ENCODE data around the gene CALD1.

Gene CALD1

DNA sequence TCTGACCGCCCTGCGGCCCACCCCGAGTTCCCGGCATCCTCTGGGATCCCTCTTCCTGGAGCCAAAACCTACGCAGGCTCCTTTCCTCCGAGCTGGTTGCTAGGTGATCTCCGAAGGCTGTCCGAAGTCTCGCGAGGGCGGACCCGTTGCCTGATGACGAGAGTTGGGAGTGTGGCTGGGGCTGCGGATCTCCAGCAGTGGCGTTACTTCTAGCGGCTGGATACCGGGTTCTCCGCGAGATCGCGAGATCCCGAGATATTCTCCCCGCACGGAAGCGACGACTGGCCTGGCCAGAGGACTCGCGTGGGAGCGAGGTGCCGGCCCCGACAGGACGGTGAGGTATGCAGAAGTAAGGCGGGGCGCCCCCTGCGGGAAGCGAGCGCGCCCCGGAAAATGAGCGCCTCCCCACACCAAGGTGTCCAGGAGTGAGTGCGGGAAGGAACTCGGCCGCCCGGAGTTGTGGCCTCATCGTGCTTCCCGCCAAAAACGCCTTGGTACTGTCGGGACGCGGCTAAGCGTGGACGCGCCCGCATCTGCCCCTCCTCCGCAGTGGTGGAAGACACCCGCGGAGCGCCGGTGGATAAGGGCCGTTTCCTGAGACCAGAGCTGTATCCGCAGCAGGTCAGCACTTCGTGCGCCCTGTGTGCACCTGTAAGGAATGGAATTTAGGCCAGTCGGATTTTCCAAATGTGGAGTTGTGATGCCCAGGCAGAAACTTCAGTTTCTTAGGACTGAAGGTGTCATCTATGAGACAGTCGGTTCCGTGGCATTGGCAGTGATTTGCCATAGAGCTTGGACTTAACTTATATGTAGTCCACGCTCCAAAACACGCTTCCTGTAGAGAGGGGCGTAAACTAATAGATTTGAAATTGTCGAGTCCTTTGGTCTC is 207.2 kb downstream of the CALD1 start, which contains the start of gene AGBL3:
TSS of gene AGBL3 (plus strand) at position 146 of the 889 bp plus-strand sequence. CDS start 1,426 bp downstream, outside the sequence.
- Histone ChIP-seq H3K27ac (peak within 1 kb of the TSS; percentile 69), H3K4me3 (ENCODE audit: low read depth in 1 of 2, low read length in 1 of 2) (peak within 1 kb of the TSS; percentile 75 to 86), H3K9me3 (no peaks in the 10 kb centered on the region), H3K36me3 (no peaks in the 10 kb centered on the region), H3K4me1 (ENCODE audit: control insufficient read depth in 1 of 2, insufficient read depth in 1 of 2, low read depth in 1 of 2, low read length in 1 of 2) (peaks cover 13% of the 10 kb centered on the region in 2 experiments), H3K27me3 (no peaks in the 10 kb centered on the region)
- TF ChIP-seq, protein P1, sequence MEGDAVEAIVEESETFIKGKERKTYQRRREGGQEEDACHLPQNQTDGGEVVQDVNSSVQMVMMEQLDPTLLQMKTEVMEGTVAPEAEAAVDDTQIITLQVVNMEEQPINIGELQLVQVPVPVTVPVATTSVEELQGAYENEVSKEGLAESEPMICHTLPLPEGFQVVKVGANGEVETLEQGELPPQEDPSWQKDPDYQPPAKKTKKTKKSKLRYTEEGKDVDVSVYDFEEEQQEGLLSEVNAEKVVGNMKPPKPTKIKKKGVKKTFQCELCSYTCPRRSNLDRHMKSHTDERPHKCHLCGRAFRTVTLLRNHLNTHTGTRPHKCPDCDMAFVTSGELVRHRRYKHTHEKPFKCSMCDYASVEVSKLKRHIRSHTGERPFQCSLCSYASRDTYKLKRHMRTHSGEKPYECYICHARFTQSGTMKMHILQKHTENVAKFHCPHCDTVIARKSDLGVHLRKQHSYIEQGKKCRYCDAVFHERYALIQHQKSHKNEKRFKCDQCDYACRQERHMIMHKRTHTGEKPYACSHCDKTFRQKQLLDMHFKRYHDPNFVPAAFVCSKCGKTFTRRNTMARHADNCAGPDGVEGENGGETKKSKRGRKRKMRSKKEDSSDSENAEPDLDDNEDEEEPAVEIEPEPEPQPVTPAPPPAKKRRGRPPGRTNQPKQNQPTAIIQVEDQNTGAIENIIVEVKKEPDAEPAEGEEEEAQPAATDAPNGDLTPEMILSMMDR (IDR thresholded peaks at IDR 0.05) = peak; percentile 55

DNA sequence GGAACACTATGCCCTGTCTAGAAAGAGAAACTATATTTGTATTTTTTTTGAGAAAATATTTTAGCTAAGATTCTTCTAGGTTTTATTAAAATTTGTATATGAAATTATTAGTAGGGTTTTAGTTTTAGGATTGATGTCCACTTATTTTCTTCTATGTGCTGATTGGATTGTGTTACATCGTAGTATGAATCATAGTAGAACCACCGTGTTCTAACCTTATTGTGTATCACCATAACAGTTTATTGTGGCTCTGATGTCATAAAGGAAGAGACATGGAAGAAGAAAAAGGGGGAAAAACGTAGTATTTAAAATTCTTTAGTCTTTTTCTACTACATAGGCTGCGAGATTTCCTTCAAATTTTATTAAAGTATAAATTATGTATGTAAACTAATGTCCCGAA is 208.7 kb downstream of the CALD1 start:
- Histone ChIP-seq H3K36me3 (no peaks in the 10 kb centered on the region), H3K27ac (no peak overlapping the region), H3K9me3 (no peaks in the 10 kb centered on the region), H3K4me1 (ENCODE audit: control insufficient read depth in 1 of 2, insufficient read depth in 1 of 2, low read depth in 1 of 2, low read length in 1 of 2) (peaks cover 13% of the 10 kb centered on the region in 2 experiments), H3K4me3 (ENCODE audit: low read depth in 1 of 2, low read length in 1 of 2) (no peak overlapping the region), H3K27me3 (no peaks in the 10 kb centered on the region)
- TF ChIP-seq, protein P1 (IDR thresholded peaks at IDR 0.05) = no peak

- H3K27ac ChIP-seq = no peak overlapping the region
- TF ChIP-seq, protein P1 (IDR thresholded peaks at IDR 0.05) = no peak
- H3K4me1 ChIP-seq (ENCODE audit: control insufficient read depth in 1 of 2, insufficient read depth in 1 of 2, low read depth in 1 of 2, low read length in 1 of 2) = peaks cover 6 to 8% of the 10 kb centered on the region in 2 experiments
Observed at GRCh38 chr7:134991469-134992339, 212.3 kb downstream of the CALD1 start.

DNA sequence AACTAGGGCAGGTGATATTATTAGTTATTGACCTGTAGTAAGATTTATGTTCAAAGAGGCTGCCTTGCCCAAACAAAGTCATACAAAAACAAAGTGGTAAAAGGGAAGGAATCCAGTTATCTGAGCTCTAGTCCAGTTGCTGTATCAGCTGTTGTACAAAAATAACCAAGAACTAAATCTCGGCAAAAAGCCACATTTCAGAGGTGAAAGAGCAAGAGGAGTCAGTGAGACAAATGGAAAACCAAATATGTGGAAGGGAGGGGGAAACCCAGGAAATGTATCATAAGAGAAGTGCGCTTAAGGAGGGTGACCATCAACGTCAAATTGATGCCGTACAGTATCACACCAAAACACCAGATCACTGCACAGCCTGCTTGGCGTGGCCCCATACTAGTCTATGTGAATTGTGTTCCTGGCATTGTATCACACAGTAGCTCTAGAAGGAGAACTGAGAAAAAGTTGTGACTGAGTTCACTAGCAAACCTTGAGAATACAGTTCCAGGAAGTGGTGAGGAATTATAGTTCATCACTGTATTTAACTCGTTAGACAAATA is 213.3 kb downstream of the CALD1 start:
- H3K27ac ChIP-seq = no peak overlapping the region
- H3K4me1 ChIP-seq (ENCODE audit: control insufficient read depth in 1 of 2, insufficient read depth in 1 of 2, low read depth in 1 of 2, low read length in 1 of 2) = no peaks in the 10 kb centered on the region
- no peaks in the 10 kb centered on the region for H3K9me3 ChIP-seq
- no peaks in the 10 kb centered on the region for H3K27me3 ChIP-seq
- H3K36me3 ChIP-seq = peaks cover 12% of the 10 kb centered on the region
- TF ChIP-seq, protein P1 (IDR thresholded peaks at IDR 0.05) = no peak
- no peak overlapping the region for H3K4me3 ChIP-seq (ENCODE audit: low read depth in 1 of 2, low read length in 1 of 2)

More at GRCh38 chr7:134991469-134992339, 212.3 kb downstream of the CALD1 start:
- peaks cover 6% of the 10 kb centered on the region for H3K36me3 ChIP-seq
- H3K9me3 ChIP-seq = no peaks in the 10 kb centered on the region
- H3K27me3 ChIP-seq = no peaks in the 10 kb centered on the region
- H3K4me3 ChIP-seq (ENCODE audit: low read depth in 1 of 2, low read length in 1 of 2) = no peak overlapping the region

DNA sequence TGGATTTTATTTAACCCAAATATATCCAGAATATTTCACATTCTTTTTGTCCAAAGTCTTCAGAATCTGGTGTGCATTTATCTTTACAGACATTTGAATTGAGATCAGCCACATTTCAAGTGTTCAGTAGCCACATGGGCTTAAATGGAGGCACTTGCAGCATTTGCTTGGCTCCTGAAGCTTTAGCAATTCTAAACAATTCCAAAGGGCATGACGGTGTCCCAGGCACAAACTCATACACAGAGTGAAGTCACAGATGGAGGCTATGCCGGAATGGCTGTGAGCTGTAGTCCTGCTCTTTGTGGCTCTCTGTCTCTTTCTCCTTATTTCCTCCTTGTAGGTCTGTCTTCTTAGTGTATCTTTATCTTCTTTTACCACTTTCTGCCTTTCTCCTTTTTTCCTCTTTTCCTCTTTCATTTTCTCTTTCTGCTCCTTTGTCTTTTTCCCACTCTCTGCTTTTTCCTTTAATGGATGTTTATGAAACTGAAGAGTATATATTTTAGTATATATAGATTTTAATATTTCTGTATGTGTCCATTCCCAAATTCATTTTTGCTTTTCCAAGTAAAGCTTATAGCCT is 214.5 kb downstream of the CALD1 start:
- TF ChIP-seq, protein P1 (IDR thresholded peaks at IDR 0.05) = no peak
- H3K36me3 ChIP-seq = peaks cover 12% of the 10 kb centered on the region
- no peaks in the 10 kb centered on the region for H3K4me1 ChIP-seq (ENCODE audit: control insufficient read depth in 1 of 2, insufficient read depth in 1 of 2, low read depth in 1 of 2, low read length in 1 of 2)
- H3K27ac ChIP-seq = no peak overlapping the region
- H3K9me3 ChIP-seq = no peaks in the 10 kb centered on the region
- no peak overlapping the region for H3K4me3 ChIP-seq (ENCODE audit: low read depth in 1 of 2, low read length in 1 of 2)
- no peaks in the 10 kb centered on the region for H3K27me3 ChIP-seq

Data from neutrophil (primary cell).